Measurements from ENCODE around the gene PPP2R2B.
"Not testable (repeated sequence)": the region's sequence is repeated elsewhere in the genome, so short reads cannot be mapped to it uniquely, and the experiment has no call there.

PPP2R2B gene

DNA sequence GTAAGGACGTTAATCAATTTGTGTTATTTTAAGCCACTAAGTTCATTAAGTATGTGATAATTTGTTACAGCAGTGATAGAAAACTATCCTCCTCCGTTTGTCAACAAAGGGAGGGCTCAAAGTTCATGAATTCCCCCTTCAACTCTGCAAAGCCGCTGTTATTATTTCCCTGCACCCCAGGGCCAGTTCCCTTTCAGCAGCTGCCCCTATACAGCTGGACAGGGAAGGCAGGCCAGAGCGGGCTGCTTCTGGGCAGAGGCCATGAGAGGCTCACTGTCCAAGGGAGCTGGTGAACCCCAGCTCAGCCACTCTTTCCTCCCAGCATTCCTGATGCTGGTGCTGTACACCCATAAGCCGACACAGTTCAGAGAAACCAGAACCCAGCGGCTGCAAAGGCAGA lies 260.1 kb downstream of the PPP2R2B start:
- no peak for DNase-seq (ENCODE audit: low read depth in 2 of 2)

DNA sequence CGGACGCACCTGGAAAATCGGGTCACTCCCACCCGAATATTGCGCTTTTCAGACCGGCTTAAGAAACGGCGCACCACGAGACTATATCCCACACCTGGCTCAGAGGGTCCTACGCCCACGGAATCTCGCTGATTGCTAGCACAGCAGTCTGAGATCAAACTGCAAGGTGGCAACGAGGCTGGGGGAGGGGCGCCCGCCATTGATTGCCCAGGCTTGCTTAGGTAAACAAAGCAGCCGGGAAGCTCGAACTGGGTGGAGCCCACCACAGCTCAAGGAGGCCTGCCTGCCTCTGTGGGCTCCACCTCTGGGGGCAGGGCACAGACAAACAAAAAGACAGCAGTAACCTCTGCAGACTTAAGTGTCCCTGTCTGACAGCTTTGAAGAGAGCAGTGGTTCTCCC lies 268.8 kb downstream of the PPP2R2B start:
- DNase-seq (ENCODE audit: low read depth in 2 of 2) = not testable (repeated sequence)

GRCh38 chr5:146607659-146608332 lies 270.8 kb downstream of the PPP2R2B start:
- no peak for DNase-seq (ENCODE audit: low read depth in 2 of 2)

- DNase-seq (ENCODE audit: low read depth in 2 of 2) = no peak
These were observed 271.7 kb downstream of the PPP2R2B start for GRCh38 chr5:146606893-146607292.

- DNase-seq (ENCODE audit: low read depth in 2 of 2) = no peak
These were observed 278.2 kb downstream of the PPP2R2B start for GRCh38 chr5:146600376-146600775.

DNA sequence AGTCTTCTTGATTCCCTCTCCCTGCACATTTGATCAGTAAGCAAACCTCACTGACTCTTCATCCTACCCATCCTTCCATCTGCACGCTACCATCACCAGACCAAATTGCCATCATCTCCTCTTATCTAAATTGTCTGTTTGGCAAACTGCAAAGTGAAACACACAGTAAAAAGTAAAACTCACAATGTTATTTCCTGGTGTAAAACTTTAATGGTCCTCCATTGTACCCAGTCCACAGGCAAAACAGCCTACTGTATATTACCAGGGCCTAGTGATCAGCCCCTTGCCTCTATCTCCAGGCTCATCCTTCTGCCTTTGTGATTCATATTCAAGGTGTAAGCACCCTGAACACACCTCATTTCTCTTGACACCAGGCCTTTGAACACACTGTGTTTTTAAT lies 279.3 kb downstream of the PPP2R2B start:
- DNase-seq (ENCODE audit: low read depth in 2 of 2) = no peak

DNA sequence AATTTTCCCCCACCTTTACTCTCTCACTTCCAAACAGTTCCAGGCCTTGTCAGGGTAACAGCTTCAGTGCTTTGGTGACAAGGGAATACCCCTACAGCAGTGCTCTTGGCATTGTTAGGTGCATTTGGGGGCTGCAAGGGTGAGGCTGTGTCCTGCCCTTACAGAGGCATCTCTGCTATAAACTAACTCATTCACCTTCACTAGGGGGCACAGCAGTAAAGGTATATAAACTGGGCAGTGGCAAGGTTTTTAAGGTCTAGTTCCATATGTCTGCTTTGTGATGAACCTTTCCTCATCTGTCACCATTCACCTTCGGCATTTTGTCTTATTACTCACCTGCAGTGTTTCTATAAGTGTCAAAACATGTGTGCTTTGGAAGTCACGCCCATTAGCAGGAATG lies 283.5 kb downstream of the PPP2R2B start:
- DNase-seq (ENCODE audit: low read depth in 2 of 2) = no peak

GRCh38 chr5:146592352-146592751 lies 286.2 kb downstream of the PPP2R2B start:
- no peak for DNase-seq (ENCODE audit: low read depth in 2 of 2)

DNA sequence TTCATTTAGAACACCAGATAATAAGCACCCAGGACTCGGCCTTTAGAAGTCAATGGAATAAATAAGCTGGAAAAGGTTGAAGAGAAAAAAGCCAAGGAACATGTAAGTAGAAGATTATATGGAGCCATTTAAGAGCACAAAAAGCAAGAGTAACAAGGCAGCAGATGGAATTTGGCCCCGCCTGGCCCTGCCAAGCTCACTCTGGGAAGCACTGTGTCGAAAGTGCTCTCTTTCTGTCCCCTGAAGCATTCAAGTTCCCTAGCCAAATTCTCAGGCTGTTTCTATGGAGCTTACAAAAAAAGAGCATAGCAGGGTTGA lies 289.6 kb downstream of the PPP2R2B start:
- no peak for DNase-seq (ENCODE audit: low read depth in 2 of 2)

GRCh38 chr5:146588331-146589027 lies 290.1 kb downstream of the PPP2R2B start:
- DNase-seq (ENCODE audit: low read depth in 2 of 2) = no peak

GRCh38 chr5:146586752-146587151 lies 291.8 kb downstream of the PPP2R2B start:
- no peak for DNase-seq (ENCODE audit: low read depth in 2 of 2)

DNA sequence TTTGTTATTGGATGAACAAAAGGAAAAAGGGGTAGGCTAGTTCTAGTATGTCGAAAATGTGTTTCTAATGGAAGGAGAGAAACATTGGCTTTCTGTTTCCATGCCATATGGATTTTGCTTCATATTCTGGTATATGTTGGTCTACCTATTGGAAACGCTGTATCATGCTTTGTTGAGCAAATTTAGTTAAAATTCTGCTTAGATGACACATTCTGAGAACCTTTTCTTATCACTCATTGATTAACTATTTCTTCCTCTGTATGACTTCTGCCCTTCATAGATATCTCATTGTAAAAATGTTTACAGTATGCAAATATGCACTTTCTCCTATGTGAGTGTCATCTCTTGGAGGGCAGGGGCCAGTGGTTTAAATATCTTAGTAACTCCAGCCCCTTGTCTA lies 293.8 kb downstream of the PPP2R2B start:
- no peak for DNase-seq (ENCODE audit: low read depth in 2 of 2)

DNA sequence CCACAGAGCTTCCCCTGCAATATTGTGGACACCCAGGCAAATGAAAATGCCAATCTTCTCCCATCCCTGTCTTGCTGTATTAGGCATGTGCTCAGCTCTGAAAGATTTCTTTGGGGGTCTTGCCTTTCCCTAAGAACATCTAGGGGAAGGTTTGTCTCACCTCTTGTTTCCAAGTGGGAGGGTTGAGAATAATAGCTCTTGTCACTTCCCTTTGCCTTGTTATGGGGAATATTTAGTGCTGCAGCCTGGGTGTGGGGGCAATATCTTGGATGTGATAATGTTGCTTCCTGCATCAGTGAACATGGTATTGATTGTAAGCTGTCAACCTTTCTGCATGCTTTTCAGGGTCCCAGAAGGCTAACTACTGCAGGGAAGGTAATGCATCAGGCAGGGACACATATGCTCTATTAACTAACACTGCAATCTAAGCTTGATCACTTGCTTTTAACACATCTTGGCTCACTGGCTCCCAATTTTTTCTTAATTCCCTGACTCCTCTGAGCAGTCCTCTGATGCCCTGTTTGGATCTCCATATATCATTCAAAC lies 296.4 kb downstream of the PPP2R2B start:
- DNase-seq (ENCODE audit: low read depth in 2 of 2) = no peak

GRCh38 chr5:146580237-146580636 lies 298.3 kb downstream of the PPP2R2B start:
- DNase-seq (ENCODE audit: low read depth in 2 of 2) = no peak

GRCh38 chr5:146574713-146575112 lies 303.8 kb downstream of the PPP2R2B start:
- no peak for DNase-seq (ENCODE audit: low read depth in 2 of 2)

GRCh38 chr5:146568161-146568560 lies 310.4 kb downstream of the PPP2R2B start:
- DNase-seq (ENCODE audit: low read depth in 2 of 2) = no peak

- peak; percentile 5 to 23 for DNase-seq (ENCODE audit: low read depth in 2 of 2)
These were observed 312.7 kb downstream of the PPP2R2B start for GRCh38 chr5:146565764-146566367.

GRCh38 chr5:146564007-146564762 lies 314.4 kb downstream of the PPP2R2B start:
- DNase-seq (ENCODE audit: low read depth in 2 of 2) = no peak

GRCh38 chr5:146562461-146562860 lies 316.1 kb downstream of the PPP2R2B start:
- DNase-seq (ENCODE audit: low read depth in 2 of 2) = no peak

DNA sequence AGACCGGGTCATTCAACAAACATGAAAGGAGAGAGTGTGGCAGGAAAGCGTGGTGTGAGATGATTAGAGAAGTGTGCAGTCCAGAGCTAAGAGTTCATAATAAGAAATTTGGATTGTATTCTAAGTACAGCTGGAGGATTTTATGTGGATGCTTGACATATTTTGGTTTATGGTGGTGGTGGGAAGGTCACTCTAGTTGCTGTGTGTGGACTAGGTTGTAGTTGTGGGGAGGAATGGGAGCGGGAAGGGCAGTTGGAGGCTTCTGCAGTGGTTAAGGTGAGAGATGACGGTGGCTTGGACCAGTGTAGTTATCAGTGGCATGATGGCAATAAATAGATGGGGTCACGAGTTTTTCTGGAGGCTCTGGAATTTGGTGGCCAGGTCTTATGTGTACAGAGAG lies 316.8 kb downstream of the PPP2R2B start:
- no peak for DNase-seq (ENCODE audit: low read depth in 2 of 2)

- no peak for DNase-seq (ENCODE audit: low read depth in 2 of 2)
These were observed 318.2 kb downstream of the PPP2R2B start for GRCh38 chr5:146560205-146560812.

DNA sequence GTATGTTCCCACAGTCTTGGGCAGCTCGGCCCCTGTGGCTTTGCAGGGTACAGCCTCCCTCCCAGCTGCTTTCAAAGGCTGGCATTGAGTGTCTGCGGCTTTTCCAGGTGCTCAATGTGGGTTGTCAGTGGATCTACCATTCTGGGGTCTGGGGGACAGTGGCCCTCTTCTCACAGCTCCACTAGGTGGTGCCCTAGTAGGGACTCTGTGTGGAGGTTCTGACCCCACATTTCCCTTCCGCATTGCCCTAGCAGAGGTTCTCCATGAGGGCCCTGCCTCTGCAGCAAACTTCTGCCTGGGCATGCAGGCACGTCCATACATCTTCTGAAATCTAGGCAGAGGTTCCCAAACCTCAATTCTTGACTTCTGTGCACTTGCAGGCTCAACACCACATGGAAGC lies 321.7 kb downstream of the PPP2R2B start:
- DNase-seq (ENCODE audit: low read depth in 2 of 2) = not testable (repeated sequence)
